K562 (cell line): Measurements from ENCODE around the gene CACYBP. TPM values are rescaled to one million over a fixed set of nuclear protein-coding genes. Genes with fewer than 3 reads are reported as not detected.

Source experiments
- ATAC-seq: fragments of 200-7000 bp; cut with Tn5 transposase; 3 replicates; pipeline ENCODE4 v1.9.1; 2020; ENCODE audit warnings: moderate library complexity
- BruUV-seq: library from RNA; stranded (reverse); fragments of 400-500 nt; replicated peaks from 2 replicates; lab custom pipeline; 2021; lab: Mats Ljungman, UMichigan
- CTCF ChIA-PET: fragments of 300-600 bp; formaldehyde crosslinking; extraction: SDS; loops from one replicate; lab custom pipeline; 2021; ENCODE audit warnings: low intra/inter-chr PET ratio; lab: Yijun Ruan, JAX
- POLR2A ChIA-PET: fragments of 300-600, 350-650 bp; sonication (Branson Sonifier 250); formaldehyde crosslinking; extraction: SDS; loops from one replicate; lab custom pipeline; 2021; ENCODE audit warnings: antibody characterized with exemption, inconsistent platforms; lab: Yijun Ruan, JAX
- DNase-seq, 4 experiments: peaks; one replicate each; pipeline versions ENCODE4 v3.0.0 to v3.0.0-alpha.2; 2011 to 2018; ENCODE audit warnings: low spot score in 3 of 4, mixed read lengths in 3 of 4; ENCODE audit errors: extremely low read depth in 1 of 4
- FAIRE-seq: peaks from 2 replicates; lab custom pipeline; 2011; peaks lifted over from hg19 to GRCh38; lab: Jason Lieb, UNC
- H2AFZ ChIP-seq: 2 replicates; pipeline ENCODE4 v1.6.0; 2011; ENCODE audit warnings: low read depth, low read length, control low read depth, inconsistent platforms
- H3K27ac ChIP-seq: fragments of 200-600 bp; 3 replicates; pipeline ENCODE4 v1.8.0; 2011; ENCODE audit warnings: low read depth, mild to moderate bottlenecking, control low read depth, inconsistent platforms, low read length, moderate library complexity, mixed read lengths; ENCODE audit errors: extremely low read depth
- H3K27me3 ChIP-seq, 2 experiments: fragments of 300-600 bp in 1 of 2; 2 replicates in 1 of 2; 3 replicates in 1 of 2; pipeline versions ENCODE4 v1.6.0 to v1.8.0; 2011; ENCODE audit warnings: inconsistent platforms in 2 of 2, low read length in 2 of 2, mild to moderate bottlenecking in 1 of 2, mixed read lengths in 1 of 2, moderate library complexity in 1 of 2; ENCODE audit not compliant: control insufficient read depth in 2 of 2, insufficient read depth in 2 of 2
- H3K36me3 ChIP-seq: fragments of 300-600 bp; 3 replicates; pipeline ENCODE4 v1.8.0; 2011; ENCODE audit warnings: mild to moderate bottlenecking, low read length, inconsistent platforms; ENCODE audit not compliant: control insufficient read depth, insufficient read depth
- H3K4me1 ChIP-seq, 2 experiments: fragments of 200-600 bp in 1 of 2; replicated peaks in 1 of 2; 2 replicates in 1 of 2; 3 replicates in 1 of 2; pipeline versions ENCODE4 v1.5.1 to v1.8.0; 2011; ENCODE audit warnings: inconsistent platforms in 2 of 2, low read length in 2 of 2, mild to moderate bottlenecking in 1 of 2, mixed read lengths in 1 of 2, moderate library complexity in 1 of 2; ENCODE audit not compliant: control insufficient read depth in 2 of 2, insufficient read depth in 2 of 2
- H3K4me2 ChIP-seq: 2 replicates; pipeline ENCODE4 v1.6.1; 2011; ENCODE audit warnings: low read length, control low read depth, inconsistent platforms, mixed read lengths; ENCODE audit not compliant: insufficient read depth
- H3K4me3 ChIP-seq: fragments of 200-600 bp; sonication (generic), shearing (Covaris generic); 2 replicates; pipeline ENCODE4 v1.5.1; 2016; ENCODE audit warnings: control low read depth, inconsistent platforms
- H3K79me2 ChIP-seq: fragments of 200-600 bp; 3 replicates; pipeline ENCODE4 v1.8.0; 2011; ENCODE audit warnings: low read length, inconsistent platforms; ENCODE audit not compliant: control insufficient read depth, insufficient read depth
- H3K9ac ChIP-seq, 2 experiments: 2 replicates each; pipeline versions ENCODE4 v1.6.0 to v1.6.1; 2011; ENCODE audit warnings: low read depth in 2 of 2, low read length in 2 of 2, control low read depth in 1 of 2, inconsistent platforms in 1 of 2, mild to moderate bottlenecking in 1 of 2, mixed read lengths in 1 of 2; ENCODE audit not compliant: insufficient read depth in 1 of 2
- H3K9me1 ChIP-seq: one replicate; pipeline ENCODE4 v1.6.0; 2011; ENCODE audit warnings: inconsistent platforms, mild to moderate bottlenecking, low read length, moderate library complexity; ENCODE audit not compliant: control insufficient read depth, insufficient read depth
- H3K9me3 ChIP-seq: replicated peaks from 2 replicates; pipeline ENCODE4 v1.5.1; 2011; ENCODE audit warnings: low read depth, low read length, inconsistent platforms; ENCODE audit not compliant: control insufficient read depth, insufficient read depth
- H4K20me1 ChIP-seq: replicated peaks from 2 replicates; pipeline ENCODE4 v1.6.1; 2011; ENCODE audit warnings: low read length, inconsistent platforms, mixed read lengths; ENCODE audit not compliant: control insufficient read depth, insufficient read depth
- BRD9 ChIP-seq: fragments of 450-650 bp; IDR thresholded peaks from 2 replicates; pipeline ENCODE4 v1.6.1; 2018; ENCODE audit warnings: low read depth; ENCODE audit not compliant: partially characterized antibody
- HNRNPLL ChIP-seq: fragments of 200-400 bp; formaldehyde crosslinking; IDR thresholded peaks from 2 replicates; pipeline ENCODE4 v1.6.1; 2017; ENCODE audit warnings: low read length, low read depth, mild to moderate bottlenecking; ENCODE audit not compliant: poor library complexity, severe bottlenecking
- IRF2 ChIP-seq: sonication (generic); formaldehyde crosslinking; IDR thresholded peaks from 2 replicates; pipeline ENCODE4 v1.8.1; 2022; ENCODE audit warnings: mild to moderate bottlenecking, missing genetic modification reagents
- KLF13 ChIP-seq: fragments of 450-650 bp; IDR thresholded peaks from 2 replicates; pipeline ENCODE4 v1.6.1; 2016; ENCODE audit warnings: missing genetic modification characterization, low read depth, mild to moderate bottlenecking, missing compliant biosample characterization, moderate library complexity, borderline replicate concordance
- MXD1 ChIP-seq: fragments of 250-450 bp; sonication (Bioruptor Pico); IDR thresholded peaks from 2 replicates; pipeline ENCODE4 v1.8.0; 2021; ENCODE audit warnings: borderline replicate concordance, mild to moderate bottlenecking, moderate library complexity; ENCODE audit not compliant: poor library complexity, severe bottlenecking
- NCOA4 ChIP-seq: fragments of 450-650 bp; IDR thresholded peaks from 2 replicates; pipeline ENCODE4 v1.6.1; 2018; ENCODE audit warnings: mild to moderate bottlenecking; ENCODE audit not compliant: partially characterized antibody
- NR1H2 ChIP-seq: sonication (generic); formaldehyde crosslinking; IDR thresholded peaks from 2 replicates; pipeline ENCODE4 v1.4.0; 2020; ENCODE audit warnings: mild to moderate bottlenecking, missing genetic modification reagents
- PTBP1 ChIP-seq: fragments of 200-400 bp; formaldehyde crosslinking; IDR thresholded peaks from 2 replicates; pipeline ENCODE4 v1.6.1; 2017; ENCODE audit warnings: low read depth, low read length
- STAT5A ChIP-seq: IDR thresholded peaks from 2 replicates; pipeline ENCODE4 v1.6.1; 2012; ENCODE audit warnings: low read length, inconsistent platforms, borderline replicate concordance
- TAF9B ChIP-seq: fragments of 450-650 bp; IDR thresholded peaks from 2 replicates; pipeline ENCODE4 v1.6.1; 2018; ENCODE audit warnings: mild to moderate bottlenecking; ENCODE audit not compliant: partially characterized antibody
- VEZF1 ChIP-seq: fragments of 200-800 bp; sonication (Bioruptor generic); IDR thresholded peaks from 2 replicates; pipeline ENCODE4 v1.6.1; 2017; ENCODE audit warnings: missing genetic modification characterization, missing compliant biosample characterization
- ZNF143 ChIP-seq: sonication (generic); formaldehyde crosslinking; IDR thresholded peaks from 2 replicates; pipeline ENCODE4 v1.9.0; 2022; ENCODE audit warnings: mild to moderate bottlenecking, missing genetic modification reagents
- ZNF518B ChIP-seq: fragments of 250-450 bp; sonication (Bioruptor Pico); IDR thresholded peaks from 2 replicates; pipeline ENCODE4 v1.5.0; 2021; ENCODE audit warnings: mild to moderate bottlenecking, moderate library complexity
- ZNF586 ChIP-seq: fragments of 450-650 bp; formaldehyde crosslinking; conservative IDR thresholded peaks from 2 replicates; pipeline ENCODE4 v1.4.0; 2020; ENCODE audit warnings: mild to moderate bottlenecking, moderate library complexity
- WGBS: fragments of 100-300 bp; shearing (Covaris generic); methylation state at CpG from one replicate; pipeline ENCODE4 v1.1.6; 2016; ENCODE audit warnings: low coverage, mixed read lengths; ENCODE audit not compliant: insufficient coverage; ENCODE audit errors: missing lambda C conversion rate; 5-methylcytosine and 5-hydroxymethylcytosine counted together
- in situ Hi-C: fragments of 300-500 bp; cut with MboI; formaldehyde crosslinking; loops from 4 replicates; pipeline ENCODE4 v1.15.0; 2018; ENCODE audit warnings: inconsistent platforms, mixed read lengths
- intact Hi-C: fragments of 100-400 bp; cut with micrococcal nuclease; formaldehyde crosslinking; loops from 2 replicates; pipeline ENCODE4 v1.14.2; 2022
- polyA plus RNA-seq, 8 experiments: library from polyadenylated mRNA; depleted of rRNA in 4 of 8; stranded (reverse) in 5 of 8; unstranded in 3 of 8; fragments of >200 nt; fragmentation: Nextera tagmentation in 2 of 8; fragmentation: Illumina TruSeq in 1 of 8; extraction: Ambion mirVana in 2 of 8; extraction: Trizol in 1 of 8; gene quantifications; 2 replicates each; pipeline versions ENCODE4 v1.2.1 to v1.2.3, GENCODE V29; 2011 to 2014; ENCODE audit warnings: inconsistent platforms in 1 of 8, missing spikeins in 1 of 8
- total RNA-seq, 7 experiments: library from RNA; depleted of rRNA in 6 of 7; stranded (reverse); fragments of >200 nt in 6 of 7; fragmentation: Illumina TruSeq in 2 of 7; extraction: Trizol in 2 of 7; gene quantifications; 2 replicates each; pipeline versions ENCODE4 v1.2.1 to v1.2.3, GENCODE V29; 2011 to 2021; ENCODE audit warnings: low replicate concordance in 1 of 7
- TF ChIP-seq, protein P1 (sequence below): fragments of 450-650 bp; formaldehyde crosslinking; IDR thresholded peaks from 2 replicates; pipeline ENCODE4 v1.4.0; 2022; ENCODE audit warnings: missing genetic modification characterization

CACYBP gene
- total and polyA plus RNA-seq, 9 of the 15 experiments (the other 6 are each of a cell fraction or from before 2014, with no cell fraction given): 147 to 1,576 (median 488) TPM

GRCh38 chr1:174971902-174972301 is 27.8 kb upstream of the CACYBP start:
- Histone ChIP-seq H3K9me1 (no peaks in the 10 kb centered on the region), H4K20me1 (no peaks in the 10 kb centered on the region), H3K9me3 (no peaks in the 10 kb centered on the region), H3K27me3 (no peaks in the 10 kb centered on the region), H3K36me3 (peaks cover 18% of the 10 kb centered on the region), H3K4me3 (no peak overlapping the region), H2AFZ (no peak overlapping the region), H3K79me2 (no peaks in the 10 kb centered on the region), H3K4me1 (peaks cover 0 to 36% of the 10 kb centered on the region in 2 experiments; a peak in 4 of 5 replicates), H3K9ac (no peak overlapping the region), H3K27ac (0 out of 3 replicates have a peak overlapping the region, but pooled peaks have one; percentile 2), H3K4me2 (no peak overlapping the region)
- ChIA-PET CTCF (no interaction called here), POLR2A (interaction anchor here (0.7 to 1.2 kb wide), 3 partner anchors 9 to 27 kb away, joined by 3 to 5 read pairs (median 4); no protein-coding TSS in a partner anchor)
- 78% methylated on average over 2 of the region's 2 CpGs for WGBS
- ATAC-seq (no peak), DNase-seq (no peak), FAIRE-seq (no peak)
- BruUV-seq: no TSS peak
- intact Hi-C loops: no loop called here
- in situ Hi-C loops: no loop called here
- TF ChIP-seq MXD1 (CRISPR knock-in tag): no peak
- TF ChIP-seq VEZF1 (CRISPR knock-in tag): no peak
- TF ChIP-seq ZNF518B (CRISPR knock-in tag): no peak
- no peak for TF ChIP-seq BRD9
- TF ChIP-seq, protein P1, sequence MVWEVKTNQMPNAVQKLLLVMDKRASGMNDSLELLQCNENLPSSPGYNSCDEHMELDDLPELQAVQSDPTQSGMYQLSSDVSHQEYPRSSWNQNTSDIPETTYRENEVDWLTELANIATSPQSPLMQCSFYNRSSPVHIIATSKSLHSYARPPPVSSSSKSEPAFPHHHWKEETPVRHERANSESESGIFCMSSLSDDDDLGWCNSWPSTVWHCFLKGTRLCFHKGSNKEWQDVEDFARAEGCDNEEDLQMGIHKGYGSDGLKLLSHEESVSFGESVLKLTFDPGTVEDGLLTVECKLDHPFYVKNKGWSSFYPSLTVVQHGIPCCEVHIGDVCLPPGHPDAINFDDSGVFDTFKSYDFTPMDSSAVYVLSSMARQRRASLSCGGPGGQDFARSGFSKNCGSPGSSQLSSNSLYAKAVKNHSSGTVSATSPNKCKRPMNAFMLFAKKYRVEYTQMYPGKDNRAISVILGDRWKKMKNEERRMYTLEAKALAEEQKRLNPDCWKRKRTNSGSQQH (CRISPR knock-in tag): no peak
- no peak for TF ChIP-seq STAT5A
- TF ChIP-seq ZNF143 (CRISPR knock-in tag): no peak
- TF ChIP-seq NR1H2 (CRISPR knock-in tag): no peak
- no peak for TF ChIP-seq IRF2 (CRISPR knock-in tag)
- no peak for TF ChIP-seq TAF9B
- no peak for TF ChIP-seq KLF13 (tag)
- TF ChIP-seq PTBP1: no peak
- TF ChIP-seq NCOA4: no peak
- no peak for TF ChIP-seq HNRNPLL
- no peak for TF ChIP-seq ZNF586 (CRISPR knock-in tag)
